BJ (cell line): ENCODE data around the gene GPR61. TPM values are rescaled to one million over a fixed set of nuclear protein-coding genes. Genes with fewer than 3 reads are reported as not detected.

ENCODE experiments used
- CTCF ChIA-PET: fragments of 350-600 bp; formaldehyde crosslinking; extraction: SDS; loops from one replicate; lab custom pipeline; 2021; ENCODE audit warnings: antibody characterized with exemption, inconsistent platforms; lab: Yijun Ruan, JAX
- POLR2A ChIA-PET: fragments of 300-600 bp; sonication (Branson Sonifier 250); formaldehyde crosslinking; extraction: SDS; loops from one replicate; lab custom pipeline; 2021; ENCODE audit warnings: antibody characterized with exemption; lab: Charles Lee
- DNase-seq: peaks from one replicate; pipeline ENCODE4 v3.0.0-alpha.2; 2011; ENCODE audit warnings: low read depth
- H3K27me3 ChIP-seq: 2 replicates; pipeline ENCODE4 v1.6.0; 2011; ENCODE audit warnings: low read length; ENCODE audit not compliant: control insufficient read depth, insufficient read depth
- H3K36me3 ChIP-seq: 2 replicates; pipeline ENCODE4 v1.5.1; 2011; ENCODE audit warnings: low read length; ENCODE audit not compliant: control insufficient read depth, insufficient read depth
- H3K4me3 ChIP-seq: 2 replicates; pipeline ENCODE4 v1.5.1; 2011; ENCODE audit warnings: low read depth, mild to moderate bottlenecking, control low read depth, low read length
- polyA plus RNA-seq: library from polyadenylated mRNA; depleted of rRNA; stranded (reverse); fragments of >200 nt; gene quantifications from 2 replicates; pipeline ENCODE4 v1.2.3, GENCODE V29; 2011
- TF ChIP-seq, protein P1 (sequence below): IDR thresholded peaks from 2 replicates; pipeline ENCODE4 v1.5.1; 2011; ENCODE audit warnings: low read depth, mild to moderate bottlenecking, control low read depth, inconsistent platforms, low read length, moderate library complexity; ENCODE audit not compliant: insufficient read depth

Gene GPR61
- polyA plus RNA-seq, 1 experiment: not detected

- Histone ChIP-seq H3K4me3 (no peak overlapping the region), H3K27me3 (no peaks in the 10 kb centered on the region), H3K36me3 (no peaks in the 10 kb centered on the region)
- TF ChIP-seq, protein P1, sequence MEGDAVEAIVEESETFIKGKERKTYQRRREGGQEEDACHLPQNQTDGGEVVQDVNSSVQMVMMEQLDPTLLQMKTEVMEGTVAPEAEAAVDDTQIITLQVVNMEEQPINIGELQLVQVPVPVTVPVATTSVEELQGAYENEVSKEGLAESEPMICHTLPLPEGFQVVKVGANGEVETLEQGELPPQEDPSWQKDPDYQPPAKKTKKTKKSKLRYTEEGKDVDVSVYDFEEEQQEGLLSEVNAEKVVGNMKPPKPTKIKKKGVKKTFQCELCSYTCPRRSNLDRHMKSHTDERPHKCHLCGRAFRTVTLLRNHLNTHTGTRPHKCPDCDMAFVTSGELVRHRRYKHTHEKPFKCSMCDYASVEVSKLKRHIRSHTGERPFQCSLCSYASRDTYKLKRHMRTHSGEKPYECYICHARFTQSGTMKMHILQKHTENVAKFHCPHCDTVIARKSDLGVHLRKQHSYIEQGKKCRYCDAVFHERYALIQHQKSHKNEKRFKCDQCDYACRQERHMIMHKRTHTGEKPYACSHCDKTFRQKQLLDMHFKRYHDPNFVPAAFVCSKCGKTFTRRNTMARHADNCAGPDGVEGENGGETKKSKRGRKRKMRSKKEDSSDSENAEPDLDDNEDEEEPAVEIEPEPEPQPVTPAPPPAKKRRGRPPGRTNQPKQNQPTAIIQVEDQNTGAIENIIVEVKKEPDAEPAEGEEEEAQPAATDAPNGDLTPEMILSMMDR: no peak
- DNase-seq: no peak
- ChIA-PET POLR2A (interaction anchor here (0.5 kb wide), 1 partner anchor 252 kb away, joined by 15 read pairs; no protein-coding TSS in a partner anchor), CTCF (interaction anchor here (2.8 to 26.3 kb wide), 2 partner anchors 8 to 26 kb away, joined by 42 to 1371 read pairs; partner anchors contain the start of genes AMIGO1, ATXN7L2 and CYB561D1)
These were observed 16.0 kb upstream of the GPR61 start for GRCh38 chr1:109523706-109524105.

GRCh38 chr1:109527098-109527811 lies 12.4 kb upstream of the GPR61 start:
- Histone ChIP-seq H3K4me3 (no peak overlapping the region), H3K36me3 (no peaks in the 10 kb centered on the region), H3K27me3 (no peaks in the 10 kb centered on the region)
- TF ChIP-seq, protein P1: no peak
- CTCF ChIA-PET: interaction anchor here (26.3 kb wide), 1 partner anchor 29 kb away, joined by 1371 read pairs; the partner anchor contains the start of genes AMIGO1, ATXN7L2 and CYB561D1
- DNase-seq: no peak
- POLR2A ChIA-PET: no interaction called here

DNA sequence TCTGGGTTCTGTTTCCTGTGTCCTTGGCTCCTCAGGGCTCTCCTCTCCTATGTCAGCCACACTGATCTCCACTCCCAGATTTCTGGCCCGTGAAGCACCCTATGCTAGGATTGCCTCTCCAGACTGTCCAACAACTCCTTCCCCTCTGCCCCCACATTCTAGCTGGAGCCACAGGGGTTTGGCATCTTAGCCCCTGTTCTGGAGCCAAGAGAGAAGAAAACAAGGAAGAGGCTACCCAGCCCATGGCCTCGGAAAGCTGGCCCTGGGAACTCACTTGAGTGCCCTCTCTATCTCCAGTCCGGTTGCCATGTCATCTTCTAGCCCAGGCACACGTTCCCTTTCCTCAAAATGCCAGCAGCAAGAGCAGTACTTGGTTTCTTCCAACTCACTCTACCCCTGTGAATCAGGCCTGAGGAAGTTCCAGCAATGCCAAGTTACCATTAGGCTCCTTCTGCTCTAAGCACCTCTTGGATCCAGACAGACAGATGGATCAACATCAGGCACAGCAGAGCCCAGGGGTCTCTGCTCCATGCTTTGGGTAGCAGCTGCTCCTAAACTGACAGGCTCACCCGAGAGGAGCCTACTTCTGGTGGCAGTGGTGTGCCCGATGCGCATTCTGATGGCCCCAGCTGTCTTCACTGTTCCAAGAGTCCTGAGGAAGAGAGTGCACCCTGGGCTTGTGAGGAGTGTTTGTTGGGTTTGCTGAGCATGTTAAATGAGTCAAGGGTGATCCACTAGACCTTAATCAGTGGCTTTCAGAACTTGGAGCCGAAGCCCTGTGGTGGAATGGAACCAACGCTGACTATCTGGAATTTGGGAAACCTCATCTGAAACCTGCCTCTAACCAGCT lies 11.6 kb upstream of the GPR61 start:
- H3K36me3 ChIP-seq: no peaks in the 10 kb centered on the region
- no peak for DNase-seq
- ChIA-PET POLR2A (no interaction called here), CTCF (interaction anchor here (1.1 to 26.3 kb wide), 4 partner anchors 8 to 102 kb away, joined by 3 to 1371 read pairs (median 6); partner anchors contain the start of genes AMIGO1, ATXN7L2, CYB561D1 and SYPL2)
- TF ChIP-seq, protein P1: no peak
- H3K4me3 ChIP-seq: no peak overlapping the region
- H3K27me3 ChIP-seq: no peaks in the 10 kb centered on the region

- TF ChIP-seq, protein P1: no peak
- H3K36me3 ChIP-seq: no peaks in the 10 kb centered on the region
- ChIA-PET CTCF (interaction anchor here (1.1 to 26.3 kb wide), 5 partner anchors 9 to 265 kb away, joined by 3 to 1371 read pairs (median 4); partner anchors contain the start of genes AMIGO1, ATXN7L2, CYB561D1 and SYPL2), POLR2A (interaction anchor here (0.5 kb wide), 1 partner anchor 95 kb away, joined by 3 read pairs; no protein-coding TSS in a partner anchor)
- H3K27me3 ChIP-seq: no peaks in the 10 kb centered on the region
- no peak for DNase-seq
- H3K4me3 ChIP-seq: no peak overlapping the region
These were observed 11.0 kb upstream of the GPR61 start for GRCh38 chr1:109528712-109529111.
